CD4-positive, alpha-beta T cell treated with Interleukin-17A for 1 hour (primary cell): ENCODE results near the gene PGLYRP4.
"Not testable (repeated sequence)": the region's sequence is repeated elsewhere in the genome, so short reads cannot be mapped to it uniquely, and the experiment has no call there.

Experiments used
- DNase-seq: peaks from one replicate; pipeline ENCODE4 v3.0.0-alpha.2; 2020

PGLYRP4 gene

GRCh38 chr1:153336650-153337049 is 12.0 kb downstream of the PGLYRP4 start:
- DNase-seq: no peak

- DNase-seq: no peak
These were observed 14.7 kb downstream of the PGLYRP4 start for GRCh38 chr1:153333902-153334301.

- DNase-seq: no peak
These were observed 23.7 kb downstream of the PGLYRP4 start for GRCh38 chr1:153324912-153325311.

DNA sequence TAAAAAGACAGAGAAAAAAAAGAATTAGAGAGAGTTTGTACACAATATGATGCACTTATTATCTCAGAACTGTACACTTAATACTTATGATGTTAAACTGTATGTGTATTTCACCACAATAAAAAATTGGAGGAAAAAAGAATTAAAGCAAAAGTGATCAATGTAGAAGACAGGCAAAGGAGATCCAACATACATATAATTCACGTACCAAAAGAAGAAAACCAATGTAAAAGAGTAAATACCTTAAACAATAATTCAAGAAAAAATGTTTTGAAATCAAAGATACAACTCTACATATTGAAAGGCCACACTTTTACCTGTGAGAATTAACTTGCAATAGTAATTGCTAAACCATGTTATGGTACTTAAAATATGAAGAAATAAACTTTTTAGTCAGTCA is 26.1 kb downstream of the PGLYRP4 start:
- no peak for DNase-seq

DNA sequence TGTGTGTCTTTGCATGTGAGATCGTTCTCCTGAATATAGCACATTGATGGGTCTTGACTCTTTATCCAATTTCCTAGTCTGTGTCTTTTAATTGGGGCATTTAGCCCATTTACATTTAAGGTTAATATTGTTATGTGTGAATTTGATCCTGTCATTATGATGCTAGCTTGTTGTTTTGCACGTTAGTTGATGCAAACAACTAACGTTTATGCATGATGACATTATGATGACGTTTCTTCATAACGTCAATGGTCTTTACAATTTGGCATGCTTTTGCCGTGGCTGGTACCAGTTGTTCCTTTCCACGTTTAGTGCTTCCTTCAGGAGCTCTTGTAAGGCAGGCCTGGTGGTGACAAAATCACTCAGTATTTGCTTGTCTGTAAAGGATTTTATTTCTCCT is 30.5 kb downstream of the PGLYRP4 start:
- not testable (repeated sequence) for DNase-seq

GRCh38 chr1:153316013-153316412 is 32.6 kb downstream of the PGLYRP4 start:
- not testable (repeated sequence) for DNase-seq

GRCh38 chr1:153314388-153314787 is 34.3 kb downstream of the PGLYRP4 start:
- not testable (repeated sequence) for DNase-seq

- no peak for DNase-seq
These were observed 35.4 kb downstream of the PGLYRP4 start for GRCh38 chr1:153313288-153313687.

GRCh38 chr1:153312570-153313186 is 36.0 kb downstream of the PGLYRP4 start, which contains the start of gene PGLYRP3:
PGLYRP3 (minus strand) TSS chr1:153312952; CDS start chr1:153310665, 2,287 bp downstream.
- DNase-seq: no peak

DNA sequence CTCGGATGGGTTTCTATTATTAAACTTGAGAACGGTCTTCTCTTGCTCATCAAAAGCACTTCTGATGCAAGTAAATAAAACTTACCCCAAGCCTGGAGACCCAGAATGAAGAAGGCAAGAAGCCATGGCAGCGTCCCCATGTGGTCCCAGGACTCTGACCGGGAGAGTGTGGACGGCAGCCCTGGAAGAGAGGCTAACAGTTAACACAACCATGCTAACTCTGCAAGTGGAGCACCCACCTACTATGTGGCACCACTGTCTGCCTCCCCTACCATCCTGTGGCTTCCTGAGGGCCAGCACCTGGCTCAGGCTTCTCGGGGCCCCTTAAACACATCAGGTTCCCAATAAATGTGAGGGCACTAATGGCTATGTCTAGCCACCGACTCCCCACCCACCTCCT is 38.1 kb downstream of the PGLYRP4 start:
- DNase-seq: no peak

- DNase-seq: no peak
These were observed 39.2 kb downstream of the PGLYRP4 start for GRCh38 chr1:153309441-153309840.

GRCh38 chr1:153308540-153308939 is 40.1 kb downstream of the PGLYRP4 start:
- no peak for DNase-seq

DNA sequence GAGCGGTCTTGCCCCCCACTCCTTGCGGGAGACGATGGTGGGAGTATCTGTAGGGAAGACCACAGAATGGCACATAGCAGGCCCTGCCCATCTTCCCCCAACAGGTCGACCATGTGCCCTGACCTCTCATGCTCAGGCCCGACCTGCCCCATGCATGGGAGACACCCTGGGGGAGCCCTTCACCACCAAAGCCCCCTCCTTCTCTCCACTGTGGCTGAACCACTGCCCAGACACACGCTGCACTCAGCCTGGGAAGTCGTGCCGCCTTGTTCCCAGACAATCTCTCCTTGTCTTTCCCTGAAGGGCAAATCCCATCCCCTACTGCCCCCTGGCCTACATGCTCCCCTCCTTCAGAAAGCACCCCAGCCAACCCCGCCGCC is 41.4 kb downstream of the PGLYRP4 start:
- DNase-seq: no peak

DNA sequence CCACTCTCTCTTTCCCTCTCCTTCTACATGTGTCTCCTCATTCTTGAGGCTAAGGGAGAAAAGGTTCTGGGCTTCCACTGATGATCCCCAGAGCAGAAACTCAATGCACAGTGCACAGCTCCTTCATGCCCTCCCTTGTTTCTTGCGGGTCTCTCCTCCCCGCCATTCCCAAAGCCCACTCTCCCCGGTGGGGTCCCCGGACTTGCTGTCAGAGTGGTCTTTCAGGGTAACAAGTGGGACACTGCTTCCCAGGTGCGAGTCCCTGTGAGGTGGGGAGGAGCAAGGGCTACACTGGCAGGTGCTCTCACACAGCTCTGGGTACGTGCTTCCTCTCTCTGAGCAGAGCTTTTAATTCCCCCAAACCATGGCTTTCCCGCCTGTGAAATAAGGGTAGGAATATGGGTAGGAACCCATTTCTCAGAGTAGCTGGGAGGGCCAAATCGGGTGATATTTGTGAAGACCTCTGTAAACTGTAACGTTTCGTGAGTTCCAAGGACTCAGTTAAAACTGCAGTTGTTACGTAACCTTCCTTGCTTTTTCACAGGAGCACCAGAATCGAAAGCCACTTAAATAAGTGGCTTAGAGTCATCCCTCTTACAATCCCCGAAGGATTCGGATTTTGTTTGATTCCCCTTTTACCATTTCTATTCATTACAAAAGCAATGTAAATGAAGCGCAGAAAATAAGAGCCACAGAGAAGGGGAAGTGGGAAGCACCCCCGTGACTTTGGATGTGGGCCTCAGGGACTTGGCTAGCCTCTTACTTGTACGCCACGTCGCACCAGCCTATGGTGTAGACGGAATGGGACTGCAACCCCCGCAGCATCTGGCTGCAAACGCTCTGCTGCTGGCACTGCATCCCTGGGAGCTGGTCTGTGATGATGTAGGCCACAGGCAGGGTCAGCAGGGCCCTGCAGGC is 42.1 kb downstream of the PGLYRP4 start:
- no peak for DNase-seq

DNA sequence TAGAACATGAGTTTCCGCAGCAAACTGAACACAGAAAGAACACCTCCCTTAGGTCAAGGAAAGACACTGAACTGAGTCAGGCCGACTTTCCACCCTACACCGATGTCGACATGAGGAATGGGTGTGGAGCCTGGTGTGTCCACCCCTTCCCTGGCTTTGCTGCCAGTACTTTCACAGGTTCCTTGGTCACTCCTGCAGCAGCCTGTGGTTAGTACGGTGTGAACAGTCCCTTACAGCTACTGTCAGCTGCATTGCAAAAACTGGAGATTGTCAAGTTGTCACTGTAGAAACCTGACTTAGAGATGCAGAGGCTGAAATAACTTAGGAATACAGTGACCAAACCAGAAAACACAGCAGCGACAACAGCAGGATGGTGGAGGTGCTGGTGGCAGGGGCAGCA is 43.0 kb downstream of the PGLYRP4 start:
- no peak for DNase-seq

DNA sequence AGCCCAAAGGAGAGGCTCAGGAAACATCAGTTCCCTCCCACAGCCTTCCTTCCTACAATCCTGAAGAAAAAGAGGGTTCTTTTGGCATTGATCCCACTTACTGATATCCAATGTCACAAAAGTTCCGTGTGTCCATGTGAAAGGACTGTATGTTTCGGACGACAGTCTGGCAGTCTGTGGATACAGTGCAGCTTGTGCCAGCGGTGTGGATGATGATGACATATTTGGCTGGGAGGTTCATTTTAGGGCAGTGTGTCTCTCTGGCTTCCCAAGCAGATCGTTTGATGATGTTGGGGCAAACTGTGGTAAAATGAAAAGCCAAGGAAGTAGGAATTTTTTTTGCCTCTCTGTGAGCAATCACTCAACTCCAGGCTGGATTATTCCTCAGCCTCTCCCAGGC is 46.3 kb downstream of the PGLYRP4 start:
- DNase-seq: no peak

DNA sequence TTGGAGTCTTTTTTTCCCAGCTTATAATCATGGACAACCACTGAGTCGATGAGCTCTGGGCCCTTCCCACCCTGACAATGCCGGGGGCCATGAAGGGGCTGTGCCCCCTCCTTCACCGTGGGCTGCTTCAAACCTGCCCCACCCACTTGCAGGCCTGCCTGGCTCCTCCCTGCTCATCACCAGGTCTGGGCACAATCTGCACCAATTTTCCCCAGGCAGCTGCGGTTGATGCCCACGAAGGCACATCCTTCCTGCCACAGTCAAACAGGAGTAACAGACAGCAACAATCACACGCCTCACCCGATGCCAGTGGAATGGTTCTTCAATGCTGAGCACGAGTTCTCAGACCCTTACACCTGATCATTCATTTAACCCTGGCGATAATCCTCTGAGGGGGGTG is 54.8 kb downstream of the PGLYRP4 start:
- DNase-seq: peak; percentile 25

DNA sequence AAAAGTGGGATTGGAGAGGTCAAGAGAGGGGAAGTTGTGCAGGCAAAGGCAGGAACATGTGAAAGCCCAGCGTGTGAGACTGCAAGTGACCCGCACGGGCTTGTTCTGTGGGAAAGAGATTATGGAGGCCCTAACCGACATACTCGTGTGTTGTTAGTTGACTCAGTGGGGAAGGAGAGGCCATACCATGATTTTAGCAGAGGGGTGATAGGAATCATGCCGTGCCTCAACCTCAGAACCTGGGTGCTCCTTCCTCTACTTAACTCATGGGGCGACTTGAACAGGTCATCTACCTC is 55.2 kb downstream of the PGLYRP4 start:
- no peak for DNase-seq

DNA sequence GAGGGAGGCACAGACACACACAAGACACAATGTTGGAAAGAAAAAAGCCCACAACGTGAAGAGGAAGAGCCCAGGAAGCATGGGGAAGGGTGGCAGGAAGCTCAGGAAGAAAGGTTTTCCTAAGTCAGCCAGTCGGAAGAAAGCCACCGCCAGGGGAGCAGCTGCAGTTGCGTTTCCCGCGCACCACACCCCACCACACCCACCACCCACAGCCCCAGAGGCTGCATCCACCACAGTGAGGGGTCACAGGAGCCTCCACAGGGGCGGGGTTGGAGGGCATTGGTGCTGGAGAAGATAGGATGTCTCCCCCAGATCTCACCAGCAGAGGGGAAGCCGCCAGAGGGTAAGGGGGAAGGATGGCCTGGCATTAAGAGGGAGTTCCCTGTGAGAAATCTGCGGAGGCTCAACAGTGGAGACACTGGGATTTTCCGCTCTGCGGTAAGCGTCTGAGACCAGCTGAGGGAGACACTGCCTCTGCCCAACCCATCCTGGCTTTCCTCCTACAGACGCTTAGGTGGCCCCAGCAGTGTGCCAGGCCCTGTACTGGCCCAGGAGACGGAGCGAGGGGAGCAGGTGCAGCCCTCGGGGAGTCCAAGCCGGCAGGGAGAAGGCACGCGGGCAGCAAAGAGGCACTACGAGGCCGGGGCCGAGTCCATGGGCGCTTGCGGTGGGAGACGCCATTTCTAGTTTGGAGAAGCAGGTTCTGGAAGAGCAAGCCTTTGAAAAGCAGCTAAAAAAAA is 55.7 kb downstream of the PGLYRP4 start:
- DNase-seq: no peak

GRCh38 chr1:153292185-153292584 is 56.5 kb downstream of the PGLYRP4 start:
- DNase-seq: no peak

GRCh38 chr1:153291514-153291913 is 57.1 kb downstream of the PGLYRP4 start:
- no peak for DNase-seq

DNA sequence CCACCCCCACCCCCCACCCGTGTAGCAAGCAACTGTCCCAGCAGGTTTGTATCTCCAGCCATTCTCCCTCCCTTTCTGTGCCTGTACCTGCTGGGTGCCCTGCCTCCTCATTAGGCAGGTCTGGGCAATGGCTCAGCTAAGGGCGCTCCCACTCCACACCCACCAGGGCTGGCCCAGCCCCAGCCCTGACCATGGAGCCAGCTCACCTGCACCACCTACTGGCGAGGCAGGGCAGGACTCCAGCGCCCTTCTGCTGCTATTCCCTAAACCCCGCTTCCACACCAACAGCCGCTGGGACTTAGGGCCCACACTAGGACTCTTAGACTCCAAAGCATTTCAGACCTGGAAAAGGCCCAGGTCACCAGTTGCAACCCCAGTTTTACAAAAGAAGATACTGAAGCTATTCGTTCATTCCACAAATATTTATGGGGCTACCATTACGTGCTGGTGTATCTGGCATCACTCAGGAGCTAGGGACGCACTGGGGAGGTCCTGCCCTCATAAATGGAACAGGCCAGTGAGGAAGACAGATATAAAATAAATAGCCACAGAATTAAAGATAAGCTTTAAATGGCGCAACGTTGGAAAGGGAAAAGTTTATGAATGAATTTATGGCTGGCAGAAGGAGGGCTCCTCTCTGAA is 59.9 kb downstream of the PGLYRP4 start:
- DNase-seq: no peak
